Activated naive CD4-positive, alpha-beta T cell treated with anti-CD3 and anti-CD28 coated beads, Interleukin-2, amount 50 U/mL, for 72 hours (primary cell): Measurements from ENCODE around the gene LRP1B. TPM values are rescaled to one million over a fixed set of nuclear protein-coding genes. Genes with fewer than 3 reads are reported as not detected.

Experiments
- ATAC-seq, 2 donors: fragments of 150-1000 bp; cut with Tn5 transposase; 2 replicates each; pipeline ENCODE4 v1.10.0; 2021; ENCODE audit warnings: mild to moderate bottlenecking in 2 of 2, moderate library complexity in 2 of 2
- DNase-seq, 2 donors: peaks; one replicate each; pipeline ENCODE4 v3.0.0; 2021 to 2022; ENCODE audit warnings: low spot score in 2 of 2
- H3K27ac Mint-ChIP-seq, 2 donors: one replicate each; pipeline ENCODE4 v1.8.0; 2022; ENCODE audit warnings: mild to moderate bottlenecking in 2 of 2, mixed read lengths in 2 of 2
- H3K36me3 Mint-ChIP-seq, 2 donors: one replicate each; pipeline ENCODE4 v1.8.0; 2022; ENCODE audit warnings: mixed read lengths in 2 of 2
- H3K9me3 Mint-ChIP-seq, 2 donors: one replicate each; pipeline ENCODE4 v1.8.0; 2022; ENCODE audit warnings: mixed read lengths in 2 of 2
- total RNA-seq, 2 donors: library from RNA; stranded (reverse); gene quantifications; one replicate each; pipeline ENCODE4 v1.2.3, GENCODE V29; 2022

LRP1B gene
- total RNA-seq, 2 donors from 2014 or later: not detected

GRCh38 chr2:141728142-141728541, 402.7 kb downstream of the LRP1B start:
- Mint-ChIP-seq H3K9me3 (peaks cover 25 to 29% of the 10 kb centered on the region in 2 donors), H3K36me3 (no peaks in the 10 kb centered on the region), H3K27ac (no peak overlapping the region)
- no peak for ATAC-seq
- DNase-seq: no peak

DNA sequence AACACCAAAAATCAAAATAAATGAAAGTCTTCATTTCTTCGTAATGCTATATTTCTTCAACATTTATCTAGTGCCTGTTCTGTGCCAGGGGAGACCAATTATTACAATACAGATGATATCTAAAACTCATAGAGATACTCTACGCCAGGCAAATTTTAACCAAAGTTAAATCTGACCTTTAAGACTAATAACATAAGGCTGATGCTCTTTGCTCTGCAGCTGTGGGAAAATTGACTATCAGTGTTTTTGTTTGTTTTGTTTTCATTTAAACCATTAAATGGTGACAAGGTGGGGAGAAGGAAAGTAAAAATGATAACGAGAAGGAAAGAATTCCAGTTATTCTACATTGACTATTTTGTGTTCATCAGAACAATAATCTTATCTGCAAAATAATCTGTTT, 406.4 kb downstream of the LRP1B start:
- Mint-ChIP-seq H3K9me3 (peaks cover 15 to 18% of the 10 kb centered on the region in 2 donors), H3K36me3 (no peaks in the 10 kb centered on the region), H3K27ac (no peak overlapping the region)
- ATAC-seq (no peak), DNase-seq (no peak)

DNA sequence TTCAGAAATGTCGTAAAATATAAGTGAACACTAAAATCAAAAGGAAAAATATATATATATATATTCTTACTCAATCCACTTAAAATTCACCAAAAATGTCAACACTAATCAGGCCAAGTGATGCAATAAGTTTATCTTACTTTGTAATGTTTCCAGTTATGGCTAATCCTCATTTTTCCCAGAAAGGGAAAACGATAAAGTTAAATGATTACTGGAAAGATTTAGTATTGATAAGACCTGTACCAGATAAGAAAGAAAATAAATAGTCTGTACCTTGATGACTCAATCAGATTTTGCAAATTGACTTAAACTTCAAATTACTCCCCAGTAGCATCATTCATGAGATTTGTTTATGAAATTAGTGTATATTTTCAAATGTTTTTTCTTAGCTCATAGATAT, 407.0 kb downstream of the LRP1B start:
- Mint-ChIP-seq H3K36me3 (no peaks in the 10 kb centered on the region), H3K9me3 (peaks cover 10 to 17% of the 10 kb centered on the region in 2 donors), H3K27ac (no peak overlapping the region)
- DNase-seq (no peak), ATAC-seq (no peak)

GRCh38 chr2:141720476-141720875, 410.3 kb downstream of the LRP1B start:
- DNase-seq (no peak), ATAC-seq (no peak)
- H3K9me3 Mint-ChIP-seq: peaks cover 13 to 18% of the 10 kb centered on the region in 2 donors
- H3K36me3 Mint-ChIP-seq: no peaks in the 10 kb centered on the region
- H3K27ac Mint-ChIP-seq: no peak overlapping the region

DNA sequence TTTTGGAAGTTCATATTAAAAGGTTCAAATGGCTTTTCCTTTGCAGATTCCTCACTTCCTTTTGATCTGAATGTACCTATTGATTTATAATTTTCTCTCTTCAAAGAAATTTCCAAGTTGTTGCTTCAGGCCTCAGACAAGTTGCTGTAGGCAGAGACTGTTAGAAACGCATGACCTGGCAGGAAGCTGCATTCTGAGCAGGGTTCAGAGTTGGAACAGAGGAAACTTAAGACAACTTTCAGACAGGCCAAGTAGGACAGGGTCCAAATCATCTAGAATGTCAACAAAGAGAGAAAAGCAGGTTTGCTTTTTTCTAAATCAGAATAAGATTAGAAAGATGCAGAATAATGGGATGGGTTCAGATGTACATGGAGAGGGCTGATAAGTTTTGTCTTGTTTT, 416.3 kb downstream of the LRP1B start:
- DNase-seq: no peak
- no peaks in the 10 kb centered on the region for H3K36me3 Mint-ChIP-seq
- ATAC-seq: no peak
- H3K9me3 Mint-ChIP-seq: peaks cover 13 to 15% of the 10 kb centered on the region in 2 donors
- no peak overlapping the region for H3K27ac Mint-ChIP-seq

DNA sequence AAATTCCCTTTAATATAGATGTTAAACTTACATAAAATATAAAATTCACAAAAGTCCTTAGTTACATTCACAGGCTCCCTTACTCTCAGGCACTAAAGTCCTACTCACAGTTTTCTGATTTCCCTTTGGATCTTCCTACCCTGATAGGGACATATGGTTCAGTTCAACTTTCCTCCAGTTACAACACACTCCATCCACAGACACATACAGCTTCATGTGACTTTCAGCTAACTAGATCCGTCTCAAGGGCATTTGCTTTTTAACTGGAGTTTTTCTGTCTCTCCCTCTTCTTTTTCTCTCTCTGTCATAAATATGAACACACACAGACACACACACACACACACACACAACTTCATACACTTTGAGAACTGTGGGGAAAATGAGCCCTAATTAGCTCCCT, 419.2 kb downstream of the LRP1B start:
- no peak overlapping the region for H3K27ac Mint-ChIP-seq
- no peaks in the 10 kb centered on the region for H3K36me3 Mint-ChIP-seq
- DNase-seq (no peak), ATAC-seq (no peak)
- peaks cover 9 to 13% of the 10 kb centered on the region in 2 donors for H3K9me3 Mint-ChIP-seq

- no peaks in the 10 kb centered on the region for H3K36me3 Mint-ChIP-seq
- DNase-seq (no peak), ATAC-seq (no peak)
- H3K9me3 Mint-ChIP-seq: peaks cover 14 to 18% of the 10 kb centered on the region in 2 donors
- H3K27ac Mint-ChIP-seq: no peak overlapping the region
Observed at GRCh38 chr2:141710589-141711239, 420.1 kb downstream of the LRP1B start.

DNA sequence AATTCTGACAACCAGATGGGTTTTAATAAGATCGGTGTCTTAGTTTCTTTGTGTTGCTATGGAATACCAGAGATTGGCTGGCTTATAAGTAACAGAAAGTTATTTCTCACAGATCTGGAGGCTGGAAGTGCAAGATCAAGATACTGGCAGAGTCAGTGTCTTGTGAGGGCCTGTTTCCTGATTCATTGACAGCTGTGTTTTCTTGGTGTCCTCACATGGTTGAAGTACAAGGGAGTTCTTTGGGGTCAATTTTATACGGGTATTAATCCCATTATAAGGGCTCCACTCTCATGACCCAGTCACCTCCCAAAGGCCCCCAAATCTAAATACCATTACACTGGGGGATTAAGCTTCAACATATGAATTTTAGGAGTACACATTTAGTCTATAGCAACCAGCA, 421.1 kb downstream of the LRP1B start:
- Mint-ChIP-seq H3K9me3 (peaks cover 14 to 18% of the 10 kb centered on the region in 2 donors), H3K36me3 (no peaks in the 10 kb centered on the region), H3K27ac (no peak overlapping the region)
- DNase-seq (no peak), ATAC-seq (no peak)

GRCh38 chr2:141707486-141707885, 423.3 kb downstream of the LRP1B start:
- ATAC-seq (no peak), DNase-seq (no peak)
- peaks cover 15 to 19% of the 10 kb centered on the region in 2 donors for H3K9me3 Mint-ChIP-seq
- no peaks in the 10 kb centered on the region for H3K36me3 Mint-ChIP-seq
- no peak overlapping the region for H3K27ac Mint-ChIP-seq

DNA sequence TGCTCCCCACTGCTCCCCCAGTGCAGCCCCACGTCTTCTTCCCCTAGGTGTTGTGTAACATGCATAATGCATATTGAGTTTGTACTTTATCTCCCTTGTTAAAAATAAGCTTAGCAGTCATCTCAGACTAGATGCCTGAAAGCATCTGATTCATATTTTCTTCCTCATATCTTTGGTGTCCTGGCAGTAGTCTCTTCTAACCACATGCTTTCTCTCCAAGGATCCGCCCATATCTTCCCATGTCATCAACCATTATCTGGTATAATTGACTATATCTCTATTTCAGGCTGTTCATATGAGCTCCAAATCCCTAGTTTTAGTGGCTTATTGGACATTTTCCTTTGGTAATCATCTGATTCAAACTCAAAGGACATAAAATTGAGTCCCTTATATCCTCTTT, 426.3 kb downstream of the LRP1B start:
- H3K27ac Mint-ChIP-seq: no peak overlapping the region
- ATAC-seq (no peak), DNase-seq (no peak)
- peaks cover 12 to 20% of the 10 kb centered on the region in 2 donors for H3K9me3 Mint-ChIP-seq
- no peaks in the 10 kb centered on the region for H3K36me3 Mint-ChIP-seq

DNA sequence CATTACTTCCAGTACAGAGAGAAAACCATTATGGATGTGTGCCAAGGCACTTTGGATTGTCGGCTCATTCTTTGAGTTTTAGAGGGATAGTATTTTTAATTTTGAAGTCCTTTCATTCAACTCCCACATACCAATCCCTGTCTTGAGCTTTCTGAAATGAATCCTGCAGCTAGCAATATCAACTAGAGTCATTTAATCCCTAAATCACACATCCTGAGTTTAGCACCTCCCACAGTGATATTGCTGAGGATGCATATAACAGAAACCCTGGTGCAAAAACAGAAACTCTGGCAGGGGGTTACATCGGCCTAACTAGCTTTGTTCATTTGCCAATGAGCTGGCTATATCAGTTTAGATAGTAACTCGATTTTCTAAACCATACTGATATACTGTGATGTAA, 427.3 kb downstream of the LRP1B start:
- peaks cover 9 to 20% of the 10 kb centered on the region in 2 donors for H3K9me3 Mint-ChIP-seq
- ATAC-seq (no peak), DNase-seq (no peak)
- H3K36me3 Mint-ChIP-seq: no peaks in the 10 kb centered on the region
- H3K27ac Mint-ChIP-seq: no peak overlapping the region

DNA sequence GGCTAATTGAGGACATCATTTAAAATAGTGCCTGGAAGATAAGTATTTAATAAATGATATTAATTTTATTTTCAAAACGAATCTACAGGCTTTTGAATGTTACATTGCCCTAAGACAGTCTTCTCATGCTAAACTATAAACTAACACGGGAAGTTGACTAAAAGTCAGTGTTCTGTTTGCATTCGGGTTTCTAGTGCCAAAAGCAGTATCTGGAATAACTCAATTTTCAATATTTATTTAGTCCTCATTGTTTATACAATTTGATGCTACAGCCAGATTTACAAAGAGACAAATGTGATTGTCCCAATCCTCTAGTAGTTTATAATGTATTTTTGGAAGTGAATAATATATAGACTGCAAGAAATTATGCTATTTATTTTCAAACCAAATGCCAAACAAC, 429.2 kb downstream of the LRP1B start:
- ATAC-seq (no peak), DNase-seq (no peak)
- no peak overlapping the region for H3K27ac Mint-ChIP-seq
- H3K9me3 Mint-ChIP-seq: peaks cover 9 to 20% of the 10 kb centered on the region in 2 donors
- H3K36me3 Mint-ChIP-seq: no peaks in the 10 kb centered on the region

- Mint-ChIP-seq H3K9me3 (peaks cover 11 to 14% of the 10 kb centered on the region in 2 donors), H3K27ac (no peak overlapping the region), H3K36me3 (no peaks in the 10 kb centered on the region)
- ATAC-seq (no peak), DNase-seq (no peak)
Observed at GRCh38 chr2:141699573-141699972, 431.2 kb downstream of the LRP1B start.

- Mint-ChIP-seq H3K9me3 (peaks cover 8 to 10% of the 10 kb centered on the region in 2 donors), H3K27ac (no peak overlapping the region), H3K36me3 (no peaks in the 10 kb centered on the region)
- ATAC-seq (no peak), DNase-seq (no peak)
Observed at GRCh38 chr2:141698500-141698899, 432.3 kb downstream of the LRP1B start.

DNA sequence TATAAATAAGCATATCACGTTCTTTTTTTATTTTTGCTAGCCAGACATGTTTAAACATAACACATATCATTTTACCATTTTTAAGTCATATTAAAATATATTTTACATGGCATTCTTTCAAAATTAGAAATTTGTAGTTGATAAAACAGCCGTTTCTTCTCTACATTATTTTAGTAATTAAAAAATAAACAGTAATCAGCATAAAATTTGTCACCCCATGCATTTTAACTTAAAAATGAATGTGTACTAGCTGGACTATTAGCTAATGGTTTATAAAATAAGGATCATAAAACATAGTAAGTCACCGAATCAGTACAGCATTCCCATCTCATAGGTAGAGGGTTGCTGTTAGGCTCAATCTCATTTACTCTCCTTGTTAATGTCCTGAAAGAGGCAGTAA, 433.8 kb downstream of the LRP1B start:
- H3K36me3 Mint-ChIP-seq: no peaks in the 10 kb centered on the region
- DNase-seq: no peak
- H3K27ac Mint-ChIP-seq: no peak overlapping the region
- no peak for ATAC-seq
- H3K9me3 Mint-ChIP-seq: peaks cover 12 to 13% of the 10 kb centered on the region in 2 donors

DNA sequence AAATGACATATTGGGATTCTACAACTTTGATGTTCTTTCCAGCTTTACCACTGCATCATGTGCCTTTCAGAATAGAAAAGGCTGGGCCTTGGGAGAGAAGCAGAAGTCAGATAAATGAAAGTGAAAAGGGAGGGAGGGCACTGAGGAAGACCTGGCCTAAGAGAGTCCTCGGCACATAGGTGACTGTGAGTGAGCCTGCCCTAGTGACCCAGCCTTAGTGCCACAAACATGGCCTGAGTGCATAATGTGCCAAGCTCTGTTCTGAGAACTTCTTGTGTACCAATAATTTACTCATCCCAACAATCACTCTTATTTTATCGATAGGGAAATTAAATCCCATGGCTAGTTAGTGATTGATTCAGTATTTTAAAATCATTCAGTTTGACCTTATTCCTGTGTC, 436.6 kb downstream of the LRP1B start:
- H3K9me3 Mint-ChIP-seq: peaks cover 4 to 15% of the 10 kb centered on the region in 2 donors
- no peaks in the 10 kb centered on the region for H3K36me3 Mint-ChIP-seq
- no peak for DNase-seq
- no peak overlapping the region for H3K27ac Mint-ChIP-seq
- no peak for ATAC-seq

GRCh38 chr2:141692829-141693228, 438.0 kb downstream of the LRP1B start:
- Mint-ChIP-seq H3K27ac (no peak overlapping the region), H3K9me3 (peaks cover 4 to 15% of the 10 kb centered on the region in 2 donors), H3K36me3 (no peaks in the 10 kb centered on the region)
- ATAC-seq (no peak), DNase-seq (no peak)

- H3K27ac Mint-ChIP-seq: no peak overlapping the region
- ATAC-seq (no peak), DNase-seq (no peak)
- H3K36me3 Mint-ChIP-seq: no peaks in the 10 kb centered on the region
- peaks cover 0 to 7% of the 10 kb centered on the region in 2 donors for H3K9me3 Mint-ChIP-seq
Observed at GRCh38 chr2:141676139-141676538, 454.7 kb downstream of the LRP1B start.
